Stimulated activated CD4-positive, alpha-beta T cell treated with anti-CD3 and anti-CD28 coated beads, Interleukin-1b, Interleukin-23, amount 100 ng/mL, for 24 hours (primary cell): ENCODE results near the gene ATP13A2.

Experiments used
- DNase-seq, 4 experiments: peaks; one replicate each; pipeline ENCODE4 v3.0.0-alpha.2; 2020; ENCODE audit warnings: low read depth in 4 of 4, low spot score in 1 of 4

ATP13A2 gene, protein sequence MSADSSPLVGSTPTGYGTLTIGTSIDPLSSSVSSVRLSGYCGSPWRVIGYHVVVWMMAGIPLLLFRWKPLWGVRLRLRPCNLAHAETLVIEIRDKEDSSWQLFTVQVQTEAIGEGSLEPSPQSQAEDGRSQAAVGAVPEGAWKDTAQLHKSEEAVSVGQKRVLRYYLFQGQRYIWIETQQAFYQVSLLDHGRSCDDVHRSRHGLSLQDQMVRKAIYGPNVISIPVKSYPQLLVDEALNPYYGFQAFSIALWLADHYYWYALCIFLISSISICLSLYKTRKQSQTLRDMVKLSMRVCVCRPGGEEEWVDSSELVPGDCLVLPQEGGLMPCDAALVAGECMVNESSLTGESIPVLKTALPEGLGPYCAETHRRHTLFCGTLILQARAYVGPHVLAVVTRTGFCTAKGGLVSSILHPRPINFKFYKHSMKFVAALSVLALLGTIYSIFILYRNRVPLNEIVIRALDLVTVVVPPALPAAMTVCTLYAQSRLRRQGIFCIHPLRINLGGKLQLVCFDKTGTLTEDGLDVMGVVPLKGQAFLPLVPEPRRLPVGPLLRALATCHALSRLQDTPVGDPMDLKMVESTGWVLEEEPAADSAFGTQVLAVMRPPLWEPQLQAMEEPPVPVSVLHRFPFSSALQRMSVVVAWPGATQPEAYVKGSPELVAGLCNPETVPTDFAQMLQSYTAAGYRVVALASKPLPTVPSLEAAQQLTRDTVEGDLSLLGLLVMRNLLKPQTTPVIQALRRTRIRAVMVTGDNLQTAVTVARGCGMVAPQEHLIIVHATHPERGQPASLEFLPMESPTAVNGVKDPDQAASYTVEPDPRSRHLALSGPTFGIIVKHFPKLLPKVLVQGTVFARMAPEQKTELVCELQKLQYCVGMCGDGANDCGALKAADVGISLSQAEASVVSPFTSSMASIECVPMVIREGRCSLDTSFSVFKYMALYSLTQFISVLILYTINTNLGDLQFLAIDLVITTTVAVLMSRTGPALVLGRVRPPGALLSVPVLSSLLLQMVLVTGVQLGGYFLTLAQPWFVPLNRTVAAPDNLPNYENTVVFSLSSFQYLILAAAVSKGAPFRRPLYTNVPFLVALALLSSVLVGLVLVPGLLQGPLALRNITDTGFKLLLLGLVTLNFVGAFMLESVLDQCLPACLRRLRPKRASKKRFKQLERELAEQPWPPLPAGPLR

DNA sequence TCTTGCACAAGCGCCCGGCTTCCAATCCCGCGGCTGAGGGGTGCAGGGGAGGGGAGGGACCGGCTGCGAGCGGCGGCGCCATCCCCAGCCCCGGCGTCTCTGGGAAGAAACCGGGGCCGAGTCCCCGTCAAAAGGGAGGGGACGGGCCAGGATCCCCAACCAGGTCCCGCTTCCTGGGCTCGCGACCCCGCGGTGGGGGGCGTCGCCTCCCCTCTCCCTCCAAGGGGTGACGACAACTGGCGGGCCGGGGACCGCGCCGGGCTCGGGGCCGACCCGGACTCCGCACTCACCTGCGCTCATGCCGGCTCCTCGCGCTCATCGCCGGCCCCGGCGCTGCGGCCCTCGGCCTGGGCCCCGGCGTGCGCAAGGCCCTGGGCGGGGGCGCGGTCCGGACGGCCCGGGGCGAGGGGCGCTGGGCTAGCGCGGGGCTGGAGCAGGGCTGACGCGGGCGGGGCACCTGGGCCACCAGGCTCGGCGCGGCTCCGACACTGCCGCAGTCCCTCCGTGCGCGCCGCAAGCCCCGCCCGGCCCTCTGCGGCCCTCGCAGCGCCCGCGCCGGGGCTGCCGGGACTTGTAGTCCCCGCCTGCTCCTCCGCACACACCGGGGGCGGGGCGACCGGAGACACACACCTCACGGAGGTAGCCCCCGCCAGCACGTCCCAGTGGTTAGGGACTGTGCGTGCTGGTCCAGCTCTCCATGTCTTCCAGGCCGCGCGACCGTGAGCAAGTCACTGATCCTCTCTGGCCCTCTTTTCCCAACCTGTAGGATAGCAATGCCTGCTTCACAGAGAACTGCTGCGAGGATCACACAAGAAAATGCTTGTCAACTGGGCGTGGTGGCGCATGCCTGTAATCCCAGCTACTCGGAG lies at the start of gene ATP13A2:
ATP13A2 (minus strand) TSS at position 490 of the 869 bp plus-strand sequence; CDS start at position 300, 190 bp downstream.
- peak; percentile 59 to 78 (median 69) for DNase-seq

DNA sequence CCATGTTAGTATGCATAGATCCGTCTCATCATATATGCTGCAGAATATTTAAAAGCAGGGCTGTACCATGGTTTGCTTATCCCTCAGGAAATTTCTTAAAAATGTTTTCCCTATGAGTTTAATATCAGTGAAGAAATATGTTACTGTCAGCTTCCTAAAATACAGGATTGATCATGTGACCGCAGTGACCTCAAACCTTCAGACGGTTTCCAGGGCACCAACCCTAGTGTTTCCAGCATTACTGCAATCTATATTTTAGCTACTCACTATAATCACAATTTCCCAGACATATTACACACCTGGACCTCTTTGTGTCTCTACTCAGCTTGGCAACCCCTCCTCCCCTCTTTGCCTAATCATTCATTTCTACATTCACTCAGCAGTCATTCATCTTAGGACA lies 49.8 kb upstream of the ATP13A2 start:
- DNase-seq = no peak

DNA sequence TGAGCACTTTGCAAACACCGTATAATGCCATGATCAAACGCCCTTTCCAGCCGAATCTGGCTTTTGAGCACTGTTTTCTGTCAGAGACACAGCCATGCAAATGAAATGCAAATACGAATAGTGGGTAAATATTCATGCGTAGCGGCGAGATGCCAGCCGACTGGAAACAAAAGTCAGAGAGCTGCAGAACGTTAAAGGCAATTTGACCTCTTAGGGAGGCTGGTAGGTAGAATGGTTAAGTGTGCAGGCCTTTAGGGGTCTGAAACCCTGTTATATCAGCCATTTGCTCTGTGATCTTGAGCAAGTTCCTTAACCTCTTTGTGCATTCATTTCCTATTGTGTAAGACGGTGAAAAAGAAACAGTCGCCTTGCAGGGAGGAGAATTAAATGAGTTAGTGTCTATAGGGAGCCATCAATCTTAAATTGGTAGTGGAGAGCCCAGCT lies 48.6 kb upstream of the ATP13A2 start:
- DNase-seq = no peak

DNA sequence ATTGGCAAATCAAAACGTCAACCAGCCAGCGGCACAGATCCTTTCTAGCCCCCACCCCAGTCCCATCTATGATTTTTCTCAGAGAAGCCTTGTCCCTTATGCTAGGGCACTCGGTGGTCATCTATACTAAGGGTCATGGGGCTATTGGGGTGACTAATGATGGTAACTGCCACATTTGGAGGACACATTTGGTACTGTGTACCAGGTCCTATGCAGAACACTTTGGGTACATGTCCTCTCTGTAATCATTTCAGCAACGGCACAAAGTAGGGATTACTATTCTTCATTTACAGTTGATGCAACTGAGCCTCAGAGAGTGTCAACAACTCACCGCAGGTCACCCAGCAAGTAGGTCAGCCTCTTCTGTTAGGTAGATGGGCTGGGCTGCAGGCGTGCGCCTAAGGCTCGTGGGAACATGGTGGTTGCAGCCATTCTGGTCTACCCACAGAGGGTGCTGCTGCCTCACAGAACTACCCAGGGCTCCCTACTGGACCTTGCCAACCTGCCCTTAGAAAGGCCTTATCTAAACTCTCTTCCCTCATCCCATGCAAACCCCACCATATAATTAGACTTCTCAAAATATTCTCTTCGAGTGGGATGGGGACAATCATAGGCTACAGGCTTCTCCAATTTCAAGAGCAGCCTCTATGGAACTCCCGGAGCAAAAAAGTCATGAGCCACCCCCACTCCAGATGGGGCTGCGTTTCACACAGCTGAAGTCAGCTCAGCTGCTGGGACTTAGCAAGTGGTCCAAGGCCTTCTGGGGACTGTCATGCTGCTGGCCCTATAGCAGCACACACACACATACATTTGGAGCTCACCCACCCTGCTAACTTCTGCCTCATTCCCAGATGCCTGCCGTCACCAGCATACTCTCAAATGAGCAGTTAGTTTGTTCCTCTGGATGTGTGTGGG lies 47.9 kb upstream of the ATP13A2 start:
- DNase-seq = peak in 1 of 4 experiments; percentile 16

DNA sequence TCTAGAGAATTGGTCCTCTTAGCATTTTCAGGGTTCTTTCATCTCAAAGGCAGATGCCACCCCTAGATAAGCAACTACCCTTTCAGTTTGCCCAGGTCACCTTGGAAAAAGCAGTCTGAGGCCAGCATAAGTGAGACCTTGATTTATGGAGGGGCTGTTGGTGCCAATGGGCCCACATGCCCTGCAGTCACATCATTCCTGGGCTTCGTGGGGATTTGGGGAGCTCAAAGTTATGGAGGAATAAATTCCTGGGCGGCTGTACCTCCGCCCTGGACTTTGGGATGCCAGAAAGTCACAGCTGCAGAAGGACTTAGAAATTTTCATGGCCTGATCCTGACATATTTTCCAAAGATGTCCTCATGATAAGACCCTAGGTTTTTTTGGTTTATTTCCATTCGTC lies 44.8 kb upstream of the ATP13A2 start:
- no peak for DNase-seq

DNA sequence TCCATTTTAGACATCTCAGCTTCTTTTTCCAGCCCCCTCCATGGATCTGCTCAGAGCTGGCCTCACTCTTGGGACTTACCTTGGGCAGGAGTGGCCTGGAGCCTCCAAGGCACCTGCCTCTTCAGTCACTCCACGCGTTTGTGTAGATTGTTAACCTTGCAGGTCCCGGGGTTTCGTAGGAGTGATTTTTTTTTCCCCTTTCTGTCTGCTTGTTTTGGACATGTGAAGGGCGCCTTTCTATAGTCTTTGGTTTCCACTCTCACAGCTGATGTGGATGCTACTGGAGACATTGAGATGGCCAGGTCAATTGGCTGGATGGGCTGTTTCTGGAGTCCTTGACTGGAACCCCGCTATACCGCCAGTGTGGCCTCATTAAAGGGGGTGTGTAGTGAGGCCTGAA lies 44.1 kb upstream of the ATP13A2 start:
- DNase-seq = no peak

DNA sequence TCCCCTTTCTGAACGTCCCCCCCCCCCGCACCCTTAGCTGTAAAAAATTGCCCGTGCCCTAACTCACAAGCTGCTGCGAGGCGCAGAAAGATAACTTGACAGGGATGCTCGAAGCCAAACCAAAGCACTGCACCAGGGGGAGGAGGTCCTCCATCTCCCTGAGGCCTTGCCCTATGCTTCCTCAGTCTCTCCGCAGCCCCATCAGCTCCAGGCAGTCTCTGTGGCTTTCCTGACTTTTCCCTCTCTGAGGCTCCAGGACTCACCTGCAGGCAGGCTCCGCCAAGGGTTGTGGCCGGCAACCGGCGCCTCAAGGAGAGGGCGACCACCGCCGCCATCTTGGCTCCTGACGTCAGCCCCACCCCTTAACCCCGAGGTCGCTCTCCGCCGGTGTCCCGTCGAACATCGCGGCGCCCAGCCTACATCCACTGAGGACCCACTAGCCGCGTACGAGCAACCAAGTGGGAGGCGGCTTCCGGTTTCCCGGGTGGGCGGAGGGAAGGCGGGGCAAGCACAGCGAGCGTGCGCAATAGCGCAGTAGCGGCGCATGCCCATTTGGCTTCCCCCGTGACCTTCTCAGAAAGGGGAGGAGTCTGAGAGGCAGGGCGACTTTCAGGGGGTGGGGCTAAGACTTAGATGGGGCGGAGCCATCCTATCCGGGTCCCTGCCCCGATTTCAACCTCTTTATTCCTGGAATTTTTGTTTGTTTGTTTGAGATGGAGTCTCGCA lies 42.1 kb upstream of the ATP13A2 start, which contains the start of gene SDHB:
SDHB (minus strand) TSS at position 348 of the 726 bp plus-strand sequence; CDS start at position 335, 13 bp downstream.
- DNase-seq = peak; percentile 96 to 98 (median 98)

DNA sequence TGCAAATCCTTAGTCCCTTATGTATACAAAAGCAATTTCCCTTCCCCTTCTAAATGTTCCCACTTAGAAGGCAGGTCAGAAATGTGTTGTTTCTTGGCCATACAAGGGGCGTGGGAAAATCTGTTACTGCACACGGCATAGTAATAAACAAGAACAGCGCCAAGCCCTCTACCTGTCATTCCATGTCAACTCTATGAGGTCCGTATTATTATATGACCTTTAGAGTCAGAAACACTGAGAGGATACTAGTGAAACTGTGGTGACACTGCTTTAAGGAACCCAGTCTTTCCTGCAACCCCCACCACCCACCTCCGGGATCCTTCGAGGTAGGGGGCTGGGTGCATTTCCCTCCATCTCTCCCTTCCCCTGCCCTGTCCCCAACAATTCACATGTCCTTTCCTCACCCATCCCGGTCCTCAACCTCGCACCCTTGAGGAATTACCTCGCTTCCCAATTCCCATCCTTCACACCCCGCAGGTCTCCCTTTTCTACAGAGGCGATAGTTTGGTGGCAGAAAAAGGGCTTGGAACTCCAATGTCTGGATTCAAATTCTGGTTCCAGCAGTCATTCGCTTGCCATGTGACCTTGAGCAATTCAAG lies 41.5 kb upstream of the ATP13A2 start:
- DNase-seq = no peak

DNA sequence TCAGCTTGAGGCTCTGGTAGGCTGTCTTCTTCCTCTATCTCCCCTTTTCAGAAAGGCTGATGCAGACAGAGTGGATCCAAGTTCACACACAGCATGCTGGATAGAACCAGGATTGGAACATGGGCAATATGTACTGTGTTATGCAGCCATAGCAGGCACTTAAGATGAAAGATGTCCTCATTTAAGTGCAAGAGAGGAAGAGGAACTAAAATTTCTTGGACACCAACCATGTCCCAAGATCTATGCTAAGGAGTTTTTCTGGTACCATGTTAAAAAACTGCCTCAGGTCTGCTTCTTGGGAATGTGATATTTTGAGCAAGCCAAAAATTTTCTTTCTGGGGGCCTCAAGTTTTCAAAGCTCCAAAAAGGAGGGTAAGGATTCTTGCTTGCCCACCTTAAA lies 40.9 kb upstream of the ATP13A2 start:
- DNase-seq = no peak

DNA sequence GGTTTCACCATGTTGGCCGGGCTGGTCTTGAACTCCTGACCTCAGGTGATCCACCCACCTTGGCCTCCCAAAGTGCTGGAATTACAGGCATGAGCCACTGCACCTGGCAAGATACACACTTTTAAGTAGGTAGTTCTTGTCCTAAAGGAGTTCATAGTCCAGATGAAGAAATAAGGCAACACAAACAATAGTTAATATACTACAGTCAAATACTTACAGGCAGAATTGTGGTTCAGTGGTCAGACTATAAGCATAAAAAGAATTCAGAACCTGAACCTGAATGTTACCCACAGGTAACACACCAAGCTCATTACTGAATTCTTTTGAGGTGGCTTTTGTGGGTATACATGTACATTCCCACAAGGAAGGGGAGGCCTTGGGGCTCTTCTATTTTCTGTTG lies 40.3 kb upstream of the ATP13A2 start:
- no peak for DNase-seq

DNA sequence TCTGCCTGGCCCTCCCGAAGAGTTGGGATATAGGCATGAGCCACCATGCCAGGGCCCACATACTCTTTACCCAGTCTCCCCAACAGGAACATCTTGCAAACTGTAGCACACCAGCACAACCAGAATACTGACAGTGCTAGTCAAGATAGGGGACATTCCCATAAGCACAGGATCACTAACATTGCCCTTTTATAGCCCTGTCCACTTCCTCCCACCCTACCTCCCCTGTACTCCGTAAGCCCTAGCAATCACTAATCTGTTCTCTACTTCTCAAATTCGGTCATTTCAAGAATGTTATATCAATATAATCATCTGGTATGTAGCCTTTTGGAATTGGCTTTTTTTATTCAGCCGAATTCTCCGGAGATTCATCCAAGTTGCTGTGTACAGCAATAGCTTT lies 36.2 kb upstream of the ATP13A2 start:
- no peak for DNase-seq

DNA sequence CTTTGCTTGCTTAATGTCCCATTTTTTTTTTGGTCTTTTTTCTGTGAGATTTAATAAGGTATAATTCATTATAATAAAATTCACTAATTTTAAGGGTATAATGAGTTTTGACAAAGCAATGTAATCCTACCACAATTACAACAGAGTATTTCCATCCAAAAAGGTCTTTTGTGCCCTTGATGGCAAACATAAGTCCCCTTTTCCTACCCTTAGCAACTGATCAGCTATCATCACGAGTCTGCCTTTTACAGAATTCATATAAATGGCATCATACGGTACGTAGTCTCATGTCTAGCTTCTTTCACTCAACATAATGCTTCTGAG lies 34.6 kb upstream of the ATP13A2 start:
- DNase-seq = no peak

DNA sequence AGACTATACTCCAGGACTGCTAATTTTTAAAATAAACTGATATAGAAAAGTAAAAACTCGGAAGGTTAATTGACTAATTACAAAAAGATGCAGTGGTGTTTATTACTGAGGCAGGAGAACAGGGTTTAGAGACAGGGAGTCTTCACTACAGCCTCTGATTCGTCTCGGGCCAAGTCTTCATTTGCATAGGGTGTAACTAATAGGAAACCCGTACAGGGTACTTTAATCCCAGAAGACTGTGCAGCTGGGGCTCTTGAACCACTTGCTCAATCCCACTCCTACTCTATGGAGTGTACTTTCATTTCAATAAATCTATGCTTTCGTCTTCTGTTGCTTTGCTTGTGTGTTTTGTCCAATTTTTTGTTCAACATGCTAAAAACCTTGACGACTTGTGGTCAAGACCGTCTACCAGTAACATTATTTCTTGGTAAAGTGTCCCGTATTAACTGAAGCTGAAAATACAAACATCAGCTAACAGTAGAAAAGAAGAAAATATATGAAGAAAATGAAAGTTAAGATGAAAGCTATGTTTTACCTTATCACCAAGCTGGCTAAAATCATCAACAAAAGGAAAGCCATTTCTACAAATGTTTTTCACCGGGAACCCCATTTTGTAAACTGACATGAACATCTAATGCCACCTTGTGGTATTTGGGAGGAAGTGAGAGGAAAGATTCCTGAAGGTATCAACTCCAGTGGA lies 34.1 kb upstream of the ATP13A2 start:
- no peak for DNase-seq

DNA sequence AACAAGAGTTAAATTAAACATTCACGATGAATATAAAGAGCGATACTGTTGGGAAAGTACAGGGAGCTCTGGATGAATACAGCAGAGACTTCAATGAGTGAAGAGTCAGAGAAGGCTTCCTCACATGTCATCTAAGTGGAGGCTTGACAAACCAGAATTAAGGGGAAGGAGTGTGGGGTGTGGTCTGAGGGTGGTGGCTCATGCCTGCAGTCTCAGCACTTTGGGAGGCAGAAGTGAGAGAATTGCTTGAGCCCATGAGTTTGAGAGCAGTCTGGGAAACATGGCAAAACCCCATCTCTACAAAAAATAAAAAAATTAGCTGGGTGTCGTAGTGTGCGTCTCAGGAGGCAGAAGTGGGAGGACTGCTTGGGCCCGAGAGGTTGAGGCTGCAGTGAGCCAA lies 33.4 kb upstream of the ATP13A2 start:
- DNase-seq = no peak

DNA sequence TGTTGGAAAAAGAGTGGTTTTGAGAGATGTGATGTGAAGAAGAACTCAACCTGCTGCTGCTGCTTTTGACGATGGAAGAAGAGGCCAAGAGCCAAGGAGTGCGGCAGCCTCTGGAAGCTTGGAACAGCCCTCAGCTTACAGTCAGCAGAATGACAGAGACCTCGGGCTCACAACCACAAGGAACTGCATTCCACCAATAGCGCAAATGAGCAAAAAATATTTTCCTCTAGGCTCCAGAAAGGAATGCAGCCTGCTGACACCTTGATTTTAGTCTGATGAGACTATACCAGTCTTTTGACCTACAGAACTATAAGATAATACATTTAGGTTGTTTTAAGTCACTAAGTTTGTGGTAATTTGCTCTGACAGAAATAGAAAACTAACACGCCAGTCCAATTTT lies 31.9 kb upstream of the ATP13A2 start:
- no peak for DNase-seq

DNA sequence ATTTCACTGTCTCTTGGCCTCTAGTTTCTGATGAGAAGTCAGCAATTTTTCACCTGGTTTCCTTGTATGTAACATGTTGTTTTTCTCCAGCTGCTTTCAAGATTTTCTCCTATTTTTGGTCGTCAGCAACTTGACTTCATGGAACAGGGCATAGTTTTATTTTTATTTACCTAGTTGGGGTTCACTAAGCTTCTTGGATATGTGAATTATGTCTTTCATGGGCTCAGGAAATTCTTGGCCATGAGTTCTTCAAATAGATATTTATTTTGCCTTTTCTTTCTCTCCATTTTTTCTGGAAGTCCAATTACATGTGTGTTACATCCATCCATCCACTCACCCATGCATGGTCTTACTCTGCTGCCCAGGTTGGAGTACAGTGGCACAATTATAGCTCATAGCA lies 28.4 kb upstream of the ATP13A2 start:
- no peak for DNase-seq

DNA sequence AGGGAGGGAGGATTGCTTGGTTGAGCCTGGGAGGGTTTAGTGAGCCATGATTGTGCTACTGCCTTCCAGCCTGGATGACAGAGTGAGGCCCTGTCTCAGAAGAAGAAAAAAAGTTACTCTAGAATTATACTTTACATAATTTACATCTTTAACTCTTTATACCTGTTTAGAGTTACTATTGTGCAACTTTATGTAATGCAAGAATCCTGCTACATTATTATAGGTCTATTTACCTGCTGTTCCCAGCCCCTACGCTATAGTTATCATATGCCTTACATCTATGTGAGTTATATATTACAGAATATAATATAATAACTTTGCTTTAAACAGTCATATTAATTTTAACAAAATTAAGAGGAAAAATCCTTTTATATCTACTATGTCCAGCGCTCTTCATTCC lies 27.8 kb upstream of the ATP13A2 start:
- DNase-seq = no peak

DNA sequence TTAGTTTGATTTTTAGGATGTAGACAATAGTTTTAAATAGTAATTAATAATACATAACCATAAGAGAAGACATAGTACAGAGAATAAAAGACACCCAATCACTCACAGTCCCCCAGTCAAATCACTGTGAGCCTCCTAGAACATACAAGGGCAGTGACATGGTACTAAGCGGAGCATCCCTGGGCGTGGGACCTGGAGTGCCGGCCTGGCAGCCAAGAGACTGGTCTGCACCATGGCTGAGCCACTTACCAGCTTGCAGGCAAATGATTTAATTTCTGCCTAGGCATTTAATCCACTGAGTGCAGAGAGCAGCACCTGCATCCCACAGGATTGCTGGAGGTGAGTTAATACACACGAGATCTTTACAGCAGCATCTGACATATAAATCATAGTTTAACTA lies 21.8 kb upstream of the ATP13A2 start:
- DNase-seq = no peak
